HCT116 (cell line): ENCODE measurements around the gene WDFY2. TPM values are rescaled to one million over a fixed set of nuclear protein-coding genes. Genes with fewer than 3 reads are reported as not detected.

ENCODE experiments used
- ATAC-seq: fragments of 200-7000 bp; cut with Tn5 transposase; 2 replicates; pipeline ENCODE4 v1.9.1; 2020; ENCODE audit warnings: mild to moderate bottlenecking, moderate library complexity
- BruUV-seq: library from RNA; stranded (reverse); fragments of 400-500 nt; replicated peaks from 2 replicates; lab custom pipeline; 2021; lab: Mats Ljungman, UMichigan
- CTCF ChIA-PET: fragments of 300-600 bp; sonication (Branson Sonifier 250); formaldehyde crosslinking; loops from one replicate; lab custom pipeline; 2021; ENCODE audit warnings: antibody characterized with exemption; lab: Charles Lee
- POLR2A ChIA-PET: fragments of 300-600, 350-600 bp; sonication (Branson Sonifier 250); formaldehyde crosslinking; loops from one replicate; lab custom pipeline; 2021; ENCODE audit warnings: antibody characterized with exemption; lab: Charles Lee
- RAD21 ChIA-PET, 2 experiments: fragments of 300-600 bp; sonication (Branson Sonifier 250); formaldehyde crosslinking; loops; one replicate each; lab custom pipeline; 2023; ENCODE audit warnings: low total read pairs in 2 of 2; ENCODE audit not compliant: uncharacterized antibody in 2 of 2, unreplicated experiment in 2 of 2, low non-redundant PET in 1 of 2; lab: Charles Lee
- DNase-seq: peaks from one replicate; pipeline ENCODE4 v3.0.0-alpha.2; 2010; ENCODE audit warnings: low read depth, low spot score
- H2AFZ ChIP-seq: fragments of 200-600 bp; shearing (Covaris generic), sonication (generic); 2 replicates; pipeline ENCODE4 v1.6.1; 2017; ENCODE audit warnings: low read depth, mixed run types, mixed read lengths, antibody characterized with exemption, low read length; ENCODE audit not compliant: poor library complexity, severe bottlenecking
- H3K27ac ChIP-seq: 2 replicates; pipeline ENCODE4 v1.5.1; 2012; ENCODE audit warnings: low read depth, low read length
- H3K27me3 ChIP-seq: fragments of 200-600 bp; sonication (generic); 2 replicates; pipeline ENCODE4 v1.6.1; 2016; ENCODE audit warnings: mixed run types, low read length, mixed read lengths; ENCODE audit not compliant: insufficient read depth
- H3K36me3 ChIP-seq, 2 experiments: fragments of 200-500 bp in 1 of 2; fragments of 200-600 bp in 1 of 2; sonication (Bioruptor generic) in 1 of 2; sonication (generic) in 1 of 2; 2 replicates each; pipeline versions ENCODE4 v1.5.1 to v1.6.1; 2014 to 2016; ENCODE audit warnings: low read length in 2 of 2, inconsistent platforms in 1 of 2, mixed read lengths in 1 of 2, mixed run types in 1 of 2; ENCODE audit not compliant: insufficient read depth in 2 of 2, control insufficient read depth in 1 of 2
- H3K4me1 ChIP-seq, 2 experiments: fragments of 200-600 bp in 1 of 2; sonication (generic) in 1 of 2; 2 replicates each; pipeline versions ENCODE4 v1.5.1 to v1.6.1; 2012 to 2017; ENCODE audit warnings: low read length in 2 of 2, inconsistent platforms in 1 of 2, mild to moderate bottlenecking in 1 of 2, mixed read lengths in 1 of 2, mixed run types in 1 of 2, moderate library complexity in 1 of 2; ENCODE audit not compliant: insufficient read depth in 2 of 2, control insufficient read depth in 1 of 2
- H3K4me2 ChIP-seq: fragments of 200-600 bp; sonication (generic); 2 replicates; pipeline ENCODE4 v1.6.1; 2017; ENCODE audit warnings: mixed run types, low read length, mixed read lengths
- H3K4me3 ChIP-seq, 2 experiments: fragments of 200-600 bp in 1 of 2; sonication (generic) in 1 of 2; replicated peaks in 1 of 2; 2 replicates each; pipeline ENCODE4 v1.5.1; 2011 to 2016; ENCODE audit warnings: low read length in 2 of 2, control low read depth in 1 of 2, low read depth in 1 of 2, mild to moderate bottlenecking in 1 of 2, mixed read lengths in 1 of 2, mixed run types in 1 of 2
- H3K79me2 ChIP-seq: fragments of 200-600 bp; sonication (generic); 2 replicates; pipeline ENCODE4 v1.6.1; 2017; ENCODE audit warnings: mild to moderate bottlenecking, mixed run types, low read length, moderate library complexity, mixed read lengths; ENCODE audit not compliant: insufficient read depth
- H3K9ac ChIP-seq: fragments of 200-600 bp; sonication (generic); 2 replicates; pipeline ENCODE4 v1.6.1; 2016; ENCODE audit warnings: low read length, mixed read lengths
- H3K9me2 ChIP-seq: fragments of 200-600 bp; sonication (generic), shearing (Covaris generic); 2 replicates; pipeline ENCODE4 v1.6.1; 2017; ENCODE audit warnings: mixed run types, mild to moderate bottlenecking, moderate library complexity; ENCODE audit not compliant: insufficient read depth
- H3K9me3 ChIP-seq, 2 experiments: fragments of 200-500 bp in 1 of 2; fragments of 200-600 bp in 1 of 2; sonication (Bioruptor generic) in 1 of 2; sonication (generic) in 1 of 2; 2 replicates each; pipeline ENCODE4 v1.6.1; 2014 to 2017; ENCODE audit warnings: low read length in 2 of 2, mixed read lengths in 2 of 2, inconsistent platforms in 1 of 2, low read depth in 1 of 2, mild to moderate bottlenecking in 1 of 2, mixed run types in 1 of 2, moderate library complexity in 1 of 2; ENCODE audit not compliant: control insufficient read depth in 1 of 2, insufficient read depth in 1 of 2
- H4K20me1 ChIP-seq: fragments of 200-600 bp; sonication (generic), shearing (Covaris generic); 2 replicates; pipeline ENCODE4 v1.6.1; 2017; ENCODE audit warnings: mixed run types, mild to moderate bottlenecking, moderate library complexity; ENCODE audit not compliant: insufficient read depth
- CEBPB ChIP-seq: IDR thresholded peaks from 2 replicates; pipeline ENCODE4 v1.6.1; 2012; ENCODE audit warnings: low read depth
- EZH2phosphoT487 ChIP-seq: fragments of 200-600 bp; IDR thresholded peaks from 2 replicates; pipeline ENCODE4 v1.6.1; 2018; ENCODE audit warnings: antibody characterized with exemption, borderline replicate concordance
- RAD21 ChIP-seq: IDR thresholded peaks from 2 replicates; pipeline ENCODE4 v1.6.1; 2012; ENCODE audit warnings: low read depth, mild to moderate bottlenecking
- SRF ChIP-seq: IDR thresholded peaks from 2 replicates; pipeline ENCODE4 v1.6.1; 2012; ENCODE audit warnings: low read depth
- intact Hi-C: fragments of 100-400 bp; cut with micrococcal nuclease; formaldehyde crosslinking; loops from 2 replicates; pipeline ENCODE4 v1.10.0; 2022
- total RNA-seq: library from RNA; stranded (reverse); gene quantifications from one replicate; pipeline ENCODE4 v1.2.1, GENCODE V29; 2021; ENCODE audit not compliant: unreplicated experiment
- TF ChIP-seq, protein P1 (sequence below): IDR thresholded peaks from 2 replicates; pipeline ENCODE4 v1.6.1; 2012
- TF ChIP-seq, protein P2 (sequence below): IDR thresholded peaks from 2 replicates; pipeline ENCODE4 v1.6.1; 2011; ENCODE audit warnings: mild to moderate bottlenecking, low read length, moderate library complexity; ENCODE audit not compliant: insufficient replicate concordance; ENCODE audit errors: extremely low read depth

The WDFY2 gene
- total RNA-seq, 1 experiment from 2014 or later = 6.1 TPM

DNA sequence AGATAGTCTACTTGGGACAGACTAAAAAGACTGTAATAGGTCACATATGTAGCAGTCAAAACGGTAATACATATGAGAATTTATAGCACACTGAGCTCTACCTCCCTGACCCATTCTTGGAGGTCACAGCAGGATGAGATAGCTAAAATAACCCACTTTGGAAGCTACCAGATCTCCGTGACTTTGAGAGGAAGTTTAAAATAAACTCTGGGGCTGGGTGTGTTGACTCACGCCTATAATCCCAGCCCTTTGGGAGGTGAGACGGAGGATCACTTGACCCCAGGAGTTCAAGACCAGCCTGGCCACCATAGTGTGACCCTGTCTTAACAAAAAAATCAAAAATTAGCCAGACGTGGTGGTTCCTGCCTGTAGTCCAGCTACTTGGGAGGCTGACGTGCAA, 174.4 kb downstream of the WDFY2 start:
- ChIA-PET POLR2A (interaction anchor here (2.4 kb wide), 1 partner anchor 306 kb away, joined by 9 read pairs; the partner anchor contains the start of gene INTS6), RAD21 (no interaction called here), CTCF (no interaction called here)
- no peak for ATAC-seq
- H3K9me2 ChIP-seq = no peaks in the 10 kb centered on the region
- no peak overlapping the region for H3K4me2 ChIP-seq
- DNase-seq = no peak
- H3K4me1 ChIP-seq = no peaks in the 10 kb centered on the region
- H3K27ac ChIP-seq = no peak overlapping the region
- no TSS peak for BruUV-seq
- no peaks in the 10 kb centered on the region for H4K20me1 ChIP-seq
- H3K27me3 ChIP-seq = no peaks in the 10 kb centered on the region
- no peaks in the 10 kb centered on the region; a peak in 1 of 4 replicates for H3K36me3 ChIP-seq
- no peaks in the 10 kb centered on the region for H3K9me3 ChIP-seq
- intact Hi-C loops = no loop called here
- no peak overlapping the region for H2AFZ ChIP-seq
- no peak for TF ChIP-seq RAD21
- no peak for TF ChIP-seq EZH2phosphoT487
- TF ChIP-seq, protein P1, sequence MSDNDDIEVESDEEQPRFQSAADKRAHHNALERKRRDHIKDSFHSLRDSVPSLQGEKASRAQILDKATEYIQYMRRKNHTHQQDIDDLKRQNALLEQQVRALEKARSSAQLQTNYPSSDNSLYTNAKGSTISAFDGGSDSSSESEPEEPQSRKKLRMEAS = no peak
- TF ChIP-seq CEBPB = no peak
- TF ChIP-seq, protein P2, sequence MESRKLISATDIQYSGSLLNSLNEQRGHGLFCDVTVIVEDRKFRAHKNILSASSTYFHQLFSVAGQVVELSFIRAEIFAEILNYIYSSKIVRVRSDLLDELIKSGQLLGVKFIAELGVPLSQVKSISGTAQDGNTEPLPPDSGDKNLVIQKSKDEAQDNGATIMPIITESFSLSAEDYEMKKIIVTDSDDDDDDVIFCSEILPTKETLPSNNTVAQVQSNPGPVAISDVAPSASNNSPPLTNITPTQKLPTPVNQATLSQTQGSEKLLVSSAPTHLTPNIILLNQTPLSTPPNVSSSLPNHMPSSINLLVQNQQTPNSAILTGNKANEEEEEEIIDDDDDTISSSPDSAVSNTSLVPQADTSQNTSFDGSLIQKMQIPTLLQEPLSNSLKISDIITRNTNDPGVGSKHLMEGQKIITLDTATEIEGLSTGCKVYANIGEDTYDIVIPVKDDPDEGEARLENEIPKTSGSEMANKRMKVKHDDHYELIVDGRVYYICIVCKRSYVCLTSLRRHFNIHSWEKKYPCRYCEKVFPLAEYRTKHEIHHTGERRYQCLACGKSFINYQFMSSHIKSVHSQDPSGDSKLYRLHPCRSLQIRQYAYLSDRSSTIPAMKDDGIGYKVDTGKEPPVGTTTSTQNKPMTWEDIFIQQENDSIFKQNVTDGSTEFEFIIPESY = no peak
- no peaks in the 10 kb centered on the region for H3K79me2 ChIP-seq
- no peak overlapping the region for H3K4me3 ChIP-seq
- H3K9ac ChIP-seq = no peak overlapping the region

DNA sequence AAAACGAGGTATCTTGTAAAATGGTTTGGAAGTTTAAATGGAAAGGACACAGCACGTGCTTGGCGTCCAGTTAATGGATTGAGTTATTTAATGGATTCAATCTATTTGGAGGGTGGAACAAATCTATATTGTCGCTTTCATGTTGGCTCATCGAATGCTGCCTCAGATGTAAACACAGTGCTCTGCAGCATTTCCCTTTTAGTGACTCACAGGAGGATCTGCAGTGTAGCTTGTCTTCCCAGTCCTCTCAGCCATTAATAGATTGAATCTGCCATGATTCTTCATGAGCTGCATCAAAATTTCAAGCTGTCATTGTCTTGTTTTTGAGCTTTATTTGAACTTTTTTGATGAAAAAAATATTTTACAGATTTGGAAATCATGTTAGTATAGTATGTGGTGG, 175.0 kb downstream of the WDFY2 start:
- Histone ChIP-seq H3K4me3 (no peak overlapping the region), H4K20me1 (no peaks in the 10 kb centered on the region), H3K9ac (no peak overlapping the region), H3K4me1 (peaks cover 3 to 4% of the 10 kb centered on the region in 2 experiments; a peak in 2 of 4 replicates), H3K36me3 (no peaks in the 10 kb centered on the region; a peak in 1 of 4 replicates), H3K9me2 (no peaks in the 10 kb centered on the region), H3K9me3 (no peaks in the 10 kb centered on the region), H3K4me2 (no peak overlapping the region), H3K27ac (no peak overlapping the region), H3K27me3 (no peaks in the 10 kb centered on the region), H3K79me2 (no peaks in the 10 kb centered on the region), H2AFZ (no peak overlapping the region)
- DNase-seq (no peak), ATAC-seq (no peak)
- TF ChIP-seq SRF = no peak
- ChIA-PET CTCF (no interaction called here), POLR2A (interaction anchor here (2.4 kb wide), 1 partner anchor 306 kb away, joined by 9 read pairs; the partner anchor contains the start of gene INTS6), RAD21 (no interaction called here)
- no TSS peak for BruUV-seq
- intact Hi-C loops = no loop called here
